H9 (cell line): Measurements from ENCODE around the gene ACTR2. TPM values are rescaled to one million over a fixed set of nuclear protein-coding genes. Genes with fewer than 3 reads are reported as not detected.

Experiments
- DNase-seq: peaks from one replicate; pipeline ENCODE4 v3.0.0-alpha.2; 2017
- H2AFZ ChIP-seq: one replicate; pipeline ENCODE4 v1.6.1; 2013; ENCODE audit warnings: mild to moderate bottlenecking, low read length, control low read depth, moderate library complexity
- H2AK5ac ChIP-seq: 2 replicates; pipeline ENCODE4 v1.6.1; 2013; ENCODE audit warnings: low read length, control low read depth, mixed read lengths; ENCODE audit not compliant: insufficient read length
- H2BK120ac ChIP-seq: one replicate; pipeline ENCODE4 v1.6.1; 2013; ENCODE audit warnings: low read depth, mild to moderate bottlenecking, low read length, control low read depth, inconsistent platforms; ENCODE audit not compliant: poor library complexity, severe bottlenecking
- H2BK12ac ChIP-seq: 2 replicates; pipeline ENCODE4 v1.6.1; 2013; ENCODE audit warnings: low read length, control low read depth, mixed read lengths, low read depth; ENCODE audit not compliant: insufficient read length
- H2BK15ac ChIP-seq: 2 replicates; pipeline ENCODE4 v1.6.1; 2013; ENCODE audit warnings: low read depth, low read length, control low read depth
- H2BK20ac ChIP-seq: one replicate; pipeline ENCODE4 v1.6.1; 2013; ENCODE audit warnings: low read depth, mild to moderate bottlenecking, low read length, control low read depth, inconsistent platforms; ENCODE audit not compliant: poor library complexity, severe bottlenecking
- H2BK5ac ChIP-seq: 2 replicates; pipeline ENCODE4 v1.6.1; 2013; ENCODE audit warnings: low read length, control low read depth, mixed read lengths; ENCODE audit not compliant: insufficient read length
- H3K14ac ChIP-seq: 2 replicates; pipeline ENCODE4 v1.6.1; 2013; ENCODE audit warnings: low read length, control low read depth; ENCODE audit not compliant: insufficient read depth
- H3K18ac ChIP-seq: 2 replicates; pipeline ENCODE4 v1.6.1; 2013; ENCODE audit warnings: low read depth, mild to moderate bottlenecking, mixed read lengths, low read length, control low read depth; ENCODE audit not compliant: insufficient read length
- H3K23ac ChIP-seq: 2 replicates; pipeline ENCODE4 v1.6.1; 2013; ENCODE audit warnings: low read length, control low read depth, mixed read lengths, low read depth; ENCODE audit not compliant: insufficient read length
- H3K23me2 ChIP-seq: 2 replicates; pipeline ENCODE4 v1.6.1; 2013; ENCODE audit warnings: low read depth, mild to moderate bottlenecking, mixed read lengths, low read length, control low read depth; ENCODE audit not compliant: insufficient read length, poor library complexity, severe bottlenecking
- H3K27ac ChIP-seq: 2 replicates; pipeline ENCODE4 v1.5.1; 2013; ENCODE audit warnings: low read length, control low read depth, mixed read lengths, low read depth; ENCODE audit not compliant: insufficient read length
- H3K27me3 ChIP-seq: 2 replicates; pipeline ENCODE4 v1.6.1; 2013; ENCODE audit warnings: low read length, control low read depth, inconsistent platforms; ENCODE audit not compliant: insufficient read depth
- H3K4ac ChIP-seq: 2 replicates; pipeline ENCODE4 v1.6.1; 2013; ENCODE audit warnings: low read depth, mild to moderate bottlenecking, control low read depth, inconsistent platforms, low read length, moderate library complexity
- H3K4me1 ChIP-seq: 2 replicates; pipeline ENCODE4 v1.6.1; 2013; ENCODE audit warnings: low read length, control low read depth, inconsistent platforms; ENCODE audit not compliant: insufficient read depth
- H3K4me2 ChIP-seq: 2 replicates; pipeline ENCODE4 v1.6.1; 2013; ENCODE audit warnings: low read length, control low read depth, mixed read lengths; ENCODE audit not compliant: insufficient read length, insufficient read depth
- H3K56ac ChIP-seq: 2 replicates; pipeline ENCODE4 v1.6.1; 2013; ENCODE audit warnings: low read depth, mild to moderate bottlenecking, mixed read lengths, low read length, control low read depth; ENCODE audit not compliant: insufficient read length
- H3K79me1 ChIP-seq: 2 replicates; pipeline ENCODE4 v1.6.1; 2013; ENCODE audit warnings: low read depth, mild to moderate bottlenecking, moderate library complexity, low read length, control low read depth, inconsistent platforms; ENCODE audit not compliant: insufficient read depth, poor library complexity, severe bottlenecking
- H3K79me2 ChIP-seq: 2 replicates; pipeline ENCODE4 v1.6.1; 2013; ENCODE audit warnings: low read length, control low read depth, inconsistent platforms; ENCODE audit not compliant: insufficient read depth
- H3K9ac ChIP-seq: 2 replicates; pipeline ENCODE4 v1.6.1; 2013; ENCODE audit warnings: low read length, control low read depth, mixed read lengths; ENCODE audit not compliant: insufficient read length; ENCODE audit errors: extremely low read depth
- H3K9me3 ChIP-seq: one replicate; pipeline ENCODE4 v1.6.1; 2013; ENCODE audit warnings: low read depth, low read length, inconsistent platforms; ENCODE audit not compliant: control insufficient read depth
- H3T11ph ChIP-seq: one replicate; pipeline ENCODE4 v1.6.1; 2013; ENCODE audit warnings: mild to moderate bottlenecking, low read length, control low read depth, inconsistent platforms
- H4K20me1 ChIP-seq: one replicate; pipeline ENCODE4 v1.6.1; 2013; ENCODE audit not compliant: control insufficient read depth, insufficient read length, insufficient read depth
- H4K5ac ChIP-seq: 2 replicates; pipeline ENCODE4 v1.6.1; 2013; ENCODE audit warnings: low read depth, mild to moderate bottlenecking, mixed read lengths, low read length, control low read depth; ENCODE audit not compliant: insufficient read length
- H4K8ac ChIP-seq: replicated peaks from 2 replicates; pipeline ENCODE4 v1.6.1; 2013; ENCODE audit warnings: low read length, control low read depth, mixed read lengths, low read depth; ENCODE audit not compliant: insufficient read length
- H4K91ac ChIP-seq: 2 replicates; pipeline ENCODE4 v1.6.1; 2013; ENCODE audit warnings: low read depth, mild to moderate bottlenecking, moderate library complexity, mixed read lengths, low read length, control low read depth; ENCODE audit not compliant: insufficient read length
- H3K27ac Mint-ChIP-seq, 3 experiments: 2 replicates in 2 of 3; 3 replicates in 1 of 3; pipeline ENCODE4 v1.8.0; 2020 to 2021; ENCODE audit warnings: mixed read lengths in 3 of 3, mild to moderate bottlenecking in 1 of 3, moderate library complexity in 1 of 3
- H3K27me3 Mint-ChIP-seq: 2 replicates; pipeline ENCODE4 v1.8.0; 2021; ENCODE audit warnings: low read depth, mild to moderate bottlenecking, moderate library complexity, mixed read lengths
- H3K36me3 Mint-ChIP-seq, 3 experiments: 2 replicates in 2 of 3; 3 replicates in 1 of 3; pipeline ENCODE4 v1.8.0; 2020 to 2021; ENCODE audit warnings: low read depth in 3 of 3, mixed read lengths in 3 of 3; ENCODE audit not compliant: insufficient read depth in 1 of 3
- H3K4me1 Mint-ChIP-seq, 2 experiments: 2 replicates each; pipeline ENCODE4 v1.8.0; 2020; ENCODE audit warnings: mixed read lengths in 2 of 2
- H3K4me3 Mint-ChIP-seq, 2 experiments: 2 replicates in 1 of 2; 3 replicates in 1 of 2; pipeline ENCODE4 v1.8.0; 2020 to 2021; ENCODE audit warnings: mild to moderate bottlenecking in 2 of 2, mixed read lengths in 2 of 2, moderate library complexity in 1 of 2
- H3K9me3 Mint-ChIP-seq, 2 experiments: 2 replicates in 1 of 2; 3 replicates in 1 of 2; pipeline ENCODE4 v1.8.0; 2020; ENCODE audit warnings: mild to moderate bottlenecking in 2 of 2, mixed read lengths in 2 of 2, moderate library complexity in 1 of 2
- WGBS: extraction: QIAGEN DNeasy Blood & Tissue Kit; methylation state at CpG from one replicate; pipeline ENCODE4 v1.1.7; 2013; ENCODE audit warnings: missing lambda C conversion rate, low lambda C conversion rate, mixed read lengths; ENCODE audit not compliant: insufficient read length; ENCODE audit errors: extremely low coverage; 5-methylcytosine and 5-hydroxymethylcytosine counted together
- total RNA-seq: library from RNA; stranded (reverse); gene quantifications from 2 replicates; pipeline ENCODE4 v1.2.1, GENCODE V29; 2021
- TF ChIP-seq, protein P1 (sequence below): fragments of 200-600 bp; sonication (generic); conservative IDR thresholded peaks from 3 replicates; pipeline ENCODE4 v1.8.0; 2021; ENCODE audit warnings: antibody characterized with exemption, mild to moderate bottlenecking

ACTR2 gene
- total RNA-seq, 1 experiment from 2014 or later = 176 TPM

DNA sequence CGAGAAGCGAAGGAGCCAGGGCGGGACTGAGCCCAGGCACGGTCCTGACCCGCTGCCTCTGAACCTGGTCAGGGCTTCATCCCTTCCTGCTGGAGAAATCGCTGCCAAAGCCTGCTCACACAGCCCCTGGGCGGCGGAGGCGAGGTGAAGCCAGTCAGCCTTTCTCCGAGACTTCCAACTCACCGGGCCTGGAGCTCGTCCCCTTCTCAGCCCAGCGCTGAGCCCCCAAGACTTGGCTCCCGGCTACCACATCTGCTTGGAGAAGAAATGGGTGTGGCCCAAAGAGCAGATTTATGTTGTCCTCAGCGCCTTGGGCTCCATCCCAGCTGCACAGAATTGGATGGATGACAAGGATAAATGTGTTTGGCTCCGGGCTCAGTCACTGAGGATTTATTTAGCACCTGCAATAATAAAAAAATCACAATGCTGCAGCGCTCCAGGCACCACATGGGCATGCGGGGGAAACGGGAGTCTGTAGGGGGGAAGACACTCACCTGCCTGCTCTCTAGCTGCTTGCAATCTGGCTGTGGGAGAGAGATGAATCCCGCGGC lies 64.9 kb downstream of the ACTR2 start:
- Histone ChIP-seq H2BK20ac (no peak overlapping the region), H4K8ac (no peak overlapping the region), H3K4me1 (no peaks in the 10 kb centered on the region), H2BK12ac (no peak overlapping the region), H3K27ac (no peak overlapping the region), H3K9ac (no peak overlapping the region), H3K18ac (no peak overlapping the region), H4K5ac (no peak overlapping the region), H3K23me2 (no peaks in the 10 kb centered on the region), H3T11ph (no peak overlapping the region), H3K4me2 (no peak overlapping the region), H4K91ac (no peak overlapping the region), H2BK120ac (no peak overlapping the region), H2BK15ac (no peak overlapping the region), H3K27me3 (no peaks in the 10 kb centered on the region), H2BK5ac (no peak overlapping the region), H3K9me3 (no peaks in the 10 kb centered on the region), H2AK5ac (no peak overlapping the region), H2AFZ (no peak overlapping the region), H3K79me2 (no peaks in the 10 kb centered on the region), H3K56ac (no peak overlapping the region), H3K4ac (no peak overlapping the region), H3K79me1 (no peaks in the 10 kb centered on the region), H3K14ac (no peak overlapping the region), H3K23ac (no peak overlapping the region), H4K20me1 (no peaks in the 10 kb centered on the region)
- DNase-seq = no peak
- TF ChIP-seq, protein P1, sequence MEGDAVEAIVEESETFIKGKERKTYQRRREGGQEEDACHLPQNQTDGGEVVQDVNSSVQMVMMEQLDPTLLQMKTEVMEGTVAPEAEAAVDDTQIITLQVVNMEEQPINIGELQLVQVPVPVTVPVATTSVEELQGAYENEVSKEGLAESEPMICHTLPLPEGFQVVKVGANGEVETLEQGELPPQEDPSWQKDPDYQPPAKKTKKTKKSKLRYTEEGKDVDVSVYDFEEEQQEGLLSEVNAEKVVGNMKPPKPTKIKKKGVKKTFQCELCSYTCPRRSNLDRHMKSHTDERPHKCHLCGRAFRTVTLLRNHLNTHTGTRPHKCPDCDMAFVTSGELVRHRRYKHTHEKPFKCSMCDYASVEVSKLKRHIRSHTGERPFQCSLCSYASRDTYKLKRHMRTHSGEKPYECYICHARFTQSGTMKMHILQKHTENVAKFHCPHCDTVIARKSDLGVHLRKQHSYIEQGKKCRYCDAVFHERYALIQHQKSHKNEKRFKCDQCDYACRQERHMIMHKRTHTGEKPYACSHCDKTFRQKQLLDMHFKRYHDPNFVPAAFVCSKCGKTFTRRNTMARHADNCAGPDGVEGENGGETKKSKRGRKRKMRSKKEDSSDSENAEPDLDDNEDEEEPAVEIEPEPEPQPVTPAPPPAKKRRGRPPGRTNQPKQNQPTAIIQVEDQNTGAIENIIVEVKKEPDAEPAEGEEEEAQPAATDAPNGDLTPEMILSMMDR = no peak
- no peaks in the 10 kb centered on the region for H3K36me3 Mint-ChIP-seq
- H3K4me1 Mint-ChIP-seq = peaks cover 6 to 13% of the 10 kb centered on the region in 2 experiments
- WGBS = no CpG with 5 or more reads among the region's 21 CpGs
- no peak overlapping the region for H3K27ac Mint-ChIP-seq
- H3K4me3 Mint-ChIP-seq = no peak overlapping the region; a peak in 1 of 5 replicates
- H3K27me3 Mint-ChIP-seq = peaks cover 84% of the 10 kb centered on the region
- no peaks in the 10 kb centered on the region for H3K9me3 Mint-ChIP-seq
